ENCODE results near the gene NTSR2. TPM values are rescaled to one million over a fixed set of nuclear protein-coding genes. Genes with fewer than 3 reads are reported as not detected.
A peak's percentile ranks its signal among the peaks of the same experiment; 100 is the strongest.

NTSR2 gene
- polyA plus RNA-seq, 1 experiment = not detected

- TF ChIP-seq CTCF (IDR thresholded peaks at IDR 0.05; ENCODE audit: low read depth, low read length) = no peak
- DNase-seq (ENCODE audit: low read depth, low spot score) = no peak
- Histone ChIP-seq H3K27ac (ENCODE audit: low read depth, low read length) (no peak overlapping the region), H3K9me3 (ENCODE audit: control insufficient read depth, insufficient read depth, low read length) (peaks cover 2% of the 10 kb centered on the region), H3K4me3 (ENCODE audit: low read depth, low read length) (no peak overlapping the region), H3K27me3 (ENCODE audit: control insufficient read depth, insufficient read depth, low read length) (peaks cover 35% of the 10 kb centered on the region)
- CTCF ChIA-PET = interaction anchor here (0.6 to 1.2 kb wide), 2 partner anchors 9 kb away, joined by 3 to 5 read pairs; no protein-coding TSS in a partner anchor
- POLR2A ChIA-PET = no interaction called here
Observed at GRCh38 chr2:11678306-11678960, 8.4 kb upstream of the NTSR2 start.

- no peak for TF ChIP-seq CTCF (IDR thresholded peaks at IDR 0.05; ENCODE audit: low read depth, low read length)
- CTCF ChIA-PET = interaction anchor here (0.6 to 1.7 kb wide), 4 partner anchors 7 to 16 kb away, joined by 3 to 5 read pairs (median 4); no protein-coding TSS in a partner anchor
- Histone ChIP-seq H3K27me3 (ENCODE audit: control insufficient read depth, insufficient read depth, low read length) (peaks cover 29% of the 10 kb centered on the region), H3K4me3 (ENCODE audit: low read depth, low read length) (no peak overlapping the region), H3K27ac (ENCODE audit: low read depth, low read length) (peak overlapping the region; percentile 21), H3K9me3 (ENCODE audit: control insufficient read depth, insufficient read depth, low read length) (peaks cover 2% of the 10 kb centered on the region)
- POLR2A ChIA-PET = no interaction called here
- DNase-seq (ENCODE audit: low read depth, low spot score) = no peak
Observed at GRCh38 chr2:11677136-11678055, 7.4 kb upstream of the NTSR2 start.

GRCh38 chr2:11676640-11677039 is 6.6 kb upstream of the NTSR2 start:
- 0 out of 2 replicates have a peak, but pooled peaks have one; percentile 22 for TF ChIP-seq CTCF (IDR thresholded peaks at IDR 0.05; ENCODE audit: low read depth, low read length)
- no peak for DNase-seq (ENCODE audit: low read depth, low spot score)
- POLR2A ChIA-PET = no interaction called here
- peaks cover 29% of the 10 kb centered on the region for H3K27me3 ChIP-seq (ENCODE audit: control insufficient read depth, insufficient read depth, low read length)
- no peak overlapping the region for H3K4me3 ChIP-seq (ENCODE audit: low read depth, low read length)
- CTCF ChIA-PET = interaction anchor here (1.7 kb wide), 1 partner anchor 8 kb away, joined by 5 read pairs; no protein-coding TSS in a partner anchor
- no peak overlapping the region for H3K27ac ChIP-seq (ENCODE audit: low read depth, low read length)
- peaks cover 2% of the 10 kb centered on the region for H3K9me3 ChIP-seq (ENCODE audit: control insufficient read depth, insufficient read depth, low read length)

- POLR2A ChIA-PET = no interaction called here
- H3K9me3 ChIP-seq (ENCODE audit: control insufficient read depth, insufficient read depth, low read length) = peaks cover 2% of the 10 kb centered on the region
- CTCF ChIA-PET = interaction anchor here (1.7 to 1.8 kb wide), 2 partner anchors 9 to 12 kb away, joined by 5 read pairs; no protein-coding TSS in a partner anchor
- H3K27me3 ChIP-seq (ENCODE audit: control insufficient read depth, insufficient read depth, low read length) = peaks cover 29% of the 10 kb centered on the region
- DNase-seq (ENCODE audit: low read depth, low spot score) = no peak
- no peak overlapping the region for H3K4me3 ChIP-seq (ENCODE audit: low read depth, low read length)
- H3K27ac ChIP-seq (ENCODE audit: low read depth, low read length) = no peak overlapping the region
- TF ChIP-seq CTCF (IDR thresholded peaks at IDR 0.05; ENCODE audit: low read depth, low read length) = no peak
Observed at GRCh38 chr2:11675423-11676112, 5.6 kb upstream of the NTSR2 start.

All from AG04450 (cell line).